ENCODE data around the gene IDUA. TPM values are rescaled to one million over a fixed set of nuclear protein-coding genes. Genes with fewer than 3 reads are reported as not detected.
"Not testable (repeated sequence)": the region's sequence is repeated elsewhere in the genome, so short reads cannot be mapped to it uniquely, and the experiment has no call there.

Gene IDUA
- total RNA-seq, 1 donor from 2014 or later, result 76.4 TPM

DNA sequence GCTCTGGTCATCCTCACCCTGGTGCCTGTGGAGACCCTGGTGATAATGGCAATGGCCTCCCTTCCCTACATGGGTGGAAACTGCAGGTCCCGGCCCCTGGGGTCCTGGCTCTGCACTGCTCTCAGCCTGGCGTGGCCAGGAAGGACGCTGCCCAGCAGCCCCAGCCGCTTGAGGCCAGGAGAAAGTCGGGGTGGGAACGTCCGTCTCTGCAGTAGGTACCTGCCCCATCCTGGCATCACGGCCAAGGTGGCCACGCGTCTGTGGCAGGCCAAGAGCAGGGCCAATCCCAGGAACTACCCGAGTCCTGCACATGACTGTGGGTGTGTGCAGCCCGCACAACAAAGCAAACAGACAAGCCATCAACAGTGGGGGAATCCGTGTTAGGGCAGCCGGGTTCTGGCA is 58.4 kb downstream of the IDUA start:
- no peak for DNase-seq (ENCODE audit: low spot score)

DNA sequence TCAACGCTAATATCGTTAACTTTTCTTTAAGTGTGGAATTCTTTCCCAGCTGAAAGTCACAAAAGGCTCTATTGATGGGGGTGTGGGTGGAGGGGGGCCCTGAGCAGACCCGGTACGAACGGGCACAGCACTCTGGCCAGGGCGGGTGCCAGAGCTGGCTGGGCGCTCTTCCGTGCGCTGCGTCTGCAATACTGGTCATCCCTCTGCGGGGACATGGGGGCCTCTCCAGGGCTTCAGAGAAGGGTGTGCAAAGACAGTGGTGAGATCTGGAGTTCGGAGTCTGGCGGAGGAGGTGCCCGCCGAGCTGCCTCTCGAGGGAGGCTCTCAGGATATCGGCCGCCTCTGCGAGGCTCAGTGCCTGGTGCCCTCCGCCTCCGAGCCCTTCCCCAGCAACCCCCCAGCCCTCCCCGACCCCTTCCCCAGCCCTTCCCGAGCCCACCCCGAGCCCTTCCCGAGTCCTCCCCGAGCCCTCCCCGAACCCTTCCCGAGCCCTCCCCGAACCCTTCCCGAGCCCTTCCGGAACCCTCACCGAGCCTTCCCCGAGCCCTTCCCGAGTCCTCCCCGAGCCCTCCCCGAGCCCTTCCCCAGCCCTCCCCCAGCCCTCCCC is 58.9 kb downstream of the IDUA start:
- DNase-seq (ENCODE audit: low spot score), result no peak

DNA sequence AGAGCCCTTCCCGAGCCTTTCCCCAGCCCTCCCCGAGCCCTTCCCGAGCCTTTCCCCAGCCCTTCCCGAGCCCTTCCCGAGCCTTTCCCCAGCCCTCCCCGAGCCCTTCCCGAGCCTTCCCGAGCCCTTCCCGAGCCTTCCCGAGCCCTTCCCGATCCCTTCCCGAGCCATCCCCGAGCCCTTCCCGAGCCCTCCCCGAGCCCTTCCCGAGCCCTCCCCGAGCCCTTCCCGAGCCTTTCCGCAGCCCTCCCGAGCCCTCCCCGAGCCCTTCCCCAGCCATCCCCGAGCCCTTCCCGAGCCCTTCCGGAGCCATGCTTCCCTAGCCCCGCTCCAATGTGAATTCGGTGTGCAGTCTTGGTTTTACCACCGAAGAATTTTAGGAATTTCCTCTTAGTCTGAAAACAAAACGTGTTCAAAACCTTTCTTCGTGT is 59.8 kb downstream of the IDUA start:
- peak; percentile 71 for DNase-seq (ENCODE audit: low spot score)

DNA sequence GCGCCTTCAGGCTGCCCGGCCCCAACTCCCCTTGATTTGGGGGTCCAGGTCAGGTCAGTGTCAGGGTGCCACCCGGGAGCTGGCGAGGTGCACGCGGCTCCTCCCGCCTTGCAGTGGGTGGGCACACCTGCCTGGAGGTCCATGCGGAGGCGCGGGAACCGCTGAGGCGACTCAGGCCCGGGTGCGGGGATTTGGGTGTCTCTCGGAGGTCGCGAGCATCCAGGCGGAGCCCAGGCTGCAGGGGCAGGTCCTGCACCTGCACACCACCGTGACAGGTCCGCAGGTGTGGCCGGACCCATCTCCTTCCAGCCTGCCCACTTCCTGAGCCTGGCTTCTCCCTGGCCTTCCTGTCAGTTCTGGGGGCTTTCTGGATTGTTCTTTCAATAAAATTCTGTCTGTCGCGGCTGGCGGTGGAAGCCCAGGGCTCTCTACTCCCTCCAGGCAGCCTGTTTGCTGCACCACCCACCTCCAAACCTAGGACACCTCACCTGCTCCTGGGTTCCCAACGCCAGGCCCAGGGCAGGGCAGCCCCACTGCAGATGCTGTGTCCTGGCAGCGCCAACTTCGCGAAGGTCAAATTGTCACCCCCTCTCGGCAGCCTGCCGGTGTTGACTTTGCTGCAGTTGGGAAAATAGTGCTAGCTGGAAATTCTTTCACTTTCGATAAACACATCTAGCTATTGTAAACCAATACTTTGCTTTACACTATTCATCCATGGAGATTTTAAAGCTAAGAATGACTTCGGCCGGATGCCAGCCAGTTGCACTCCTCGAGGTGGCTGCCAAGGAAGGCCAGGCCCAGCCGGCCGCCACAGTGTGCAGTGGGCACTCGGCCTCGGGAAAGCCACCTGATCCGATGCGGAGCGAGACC is 60.5 kb downstream of the IDUA start:
- peak; percentile 41 for DNase-seq (ENCODE audit: low spot score)

DNA sequence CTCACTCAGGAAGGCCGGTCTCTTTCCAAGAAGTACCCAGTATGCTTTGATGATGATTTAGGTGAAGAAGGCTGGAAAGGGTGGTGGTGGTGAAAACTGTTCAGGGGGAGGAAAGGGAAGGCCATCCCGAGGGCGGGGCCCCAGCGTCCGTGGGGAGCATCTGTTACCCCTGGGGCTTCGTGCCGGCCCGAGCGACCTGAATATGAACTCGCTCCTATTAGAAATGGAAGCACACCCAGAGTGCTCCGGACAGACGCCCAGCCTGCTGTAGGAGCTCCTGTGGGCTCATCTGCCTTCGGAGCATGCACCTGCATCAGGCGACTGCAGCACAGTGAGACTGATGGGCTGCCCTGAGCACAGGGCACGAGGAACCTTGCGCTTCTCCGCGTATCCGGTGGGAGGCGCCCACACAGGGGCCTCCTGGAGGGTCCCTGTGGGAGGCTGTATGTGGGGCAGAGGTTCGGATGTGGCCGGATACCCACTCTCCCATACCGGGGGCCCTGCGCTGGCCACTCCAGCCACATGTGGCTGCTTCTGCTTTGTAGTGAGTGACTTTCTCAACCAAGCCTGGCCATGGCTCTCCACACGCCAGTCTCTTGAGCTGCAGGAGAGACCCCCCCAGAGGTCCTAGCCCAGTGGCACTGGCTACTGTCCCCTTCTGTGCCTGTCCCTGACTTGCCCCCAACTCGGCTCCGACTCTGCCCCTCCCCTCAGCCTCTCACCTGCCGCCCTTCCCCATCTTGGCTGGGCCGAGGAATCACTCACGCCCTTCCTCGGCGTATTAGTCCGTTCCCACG is 61.3 kb downstream of the IDUA start:
- DNase-seq (ENCODE audit: low spot score), result no peak

DNA sequence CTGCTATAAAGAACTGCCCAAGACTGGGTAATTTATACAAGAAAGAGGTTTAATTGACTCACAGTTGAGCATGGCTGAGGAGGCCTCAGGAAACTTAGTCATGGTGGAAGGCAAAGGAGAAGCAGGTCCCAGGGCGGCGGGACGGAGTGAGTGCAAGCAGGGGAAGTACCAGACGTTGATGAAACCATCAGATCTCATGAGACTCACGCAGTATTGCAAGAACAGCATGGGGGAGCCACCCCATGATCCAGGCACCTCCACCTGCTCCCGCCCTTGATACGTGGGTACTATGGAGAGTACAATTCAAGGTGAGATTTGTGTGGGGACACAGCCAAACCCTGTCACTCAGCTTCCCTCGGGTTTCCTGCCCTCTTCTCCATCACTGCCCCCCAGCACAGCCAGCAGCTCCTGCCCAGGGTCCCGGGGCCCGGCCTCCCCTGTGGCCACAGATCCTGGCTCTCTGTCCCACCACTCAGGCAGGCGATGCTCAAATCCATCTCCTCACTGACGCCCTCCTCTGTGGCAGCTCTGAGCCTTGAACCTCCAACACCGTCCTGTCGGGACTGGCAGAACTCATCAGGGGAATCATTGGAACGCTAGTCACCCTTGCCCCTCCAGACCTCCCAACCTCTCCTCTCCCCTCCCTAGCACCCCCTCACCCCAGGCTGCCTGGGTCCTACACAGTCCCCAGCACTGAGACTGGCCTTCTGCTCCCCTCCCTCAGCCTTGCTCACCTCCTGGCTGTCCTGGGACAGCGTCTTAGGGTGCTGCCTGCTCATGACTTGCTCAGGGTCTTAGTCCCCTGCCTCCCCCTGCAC is 62.1 kb downstream of the IDUA start:
- peak; percentile 38 for DNase-seq (ENCODE audit: low spot score)

DNA sequence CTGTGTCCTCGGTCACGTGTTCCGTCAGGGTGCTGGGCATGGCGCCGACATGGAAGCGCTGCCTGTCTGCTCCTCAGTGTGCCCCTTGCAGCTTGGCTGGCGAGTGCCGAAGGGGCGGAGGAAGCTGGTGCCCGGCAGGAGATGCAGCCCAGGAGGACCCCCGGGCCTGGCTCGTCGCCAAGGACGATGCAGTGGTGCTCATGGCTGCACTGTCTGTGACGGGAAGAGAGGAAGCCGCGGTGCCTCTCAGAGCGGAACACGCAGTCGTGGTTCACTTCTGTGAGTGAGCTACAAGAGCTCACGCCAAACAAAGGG is 62.7 kb downstream of the IDUA start:
- no peak for DNase-seq (ENCODE audit: low spot score)

DNA sequence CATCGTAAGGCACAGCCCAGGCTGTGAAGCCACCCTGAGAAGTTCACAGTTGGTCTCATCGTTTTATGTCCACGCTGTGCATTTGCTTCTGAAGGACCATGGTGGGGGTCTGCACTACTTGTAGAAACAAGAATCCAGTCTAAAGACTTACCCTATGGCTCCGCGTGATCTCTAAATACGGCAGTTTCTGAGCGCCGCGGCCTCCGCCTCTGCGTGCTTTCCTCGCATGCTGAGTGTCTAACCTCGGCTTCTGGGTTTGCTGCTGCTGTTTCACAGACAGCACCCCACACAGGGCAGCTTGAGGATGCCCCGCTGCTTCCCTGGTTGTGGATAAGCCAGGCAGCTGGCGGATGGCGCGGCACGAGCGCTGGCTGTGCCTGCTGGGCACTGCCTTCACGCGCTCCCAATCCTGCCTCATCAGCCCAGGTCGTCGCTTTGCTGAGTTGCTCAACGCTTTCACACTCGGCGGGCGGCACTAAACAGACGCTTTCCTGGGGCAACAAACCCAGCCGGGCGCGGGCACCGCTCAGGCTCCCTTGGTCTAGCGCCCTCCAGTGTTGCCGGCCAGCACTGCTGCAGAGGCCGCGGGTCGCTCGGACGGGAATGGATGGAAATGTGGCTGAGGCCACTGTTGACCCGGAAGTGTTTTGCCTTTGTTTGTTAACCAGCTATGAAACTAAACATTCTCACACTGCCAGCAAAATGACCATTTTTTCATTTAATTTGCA is 63.8 kb downstream of the IDUA start:
- DNase-seq (ENCODE audit: low spot score), result no peak

DNA sequence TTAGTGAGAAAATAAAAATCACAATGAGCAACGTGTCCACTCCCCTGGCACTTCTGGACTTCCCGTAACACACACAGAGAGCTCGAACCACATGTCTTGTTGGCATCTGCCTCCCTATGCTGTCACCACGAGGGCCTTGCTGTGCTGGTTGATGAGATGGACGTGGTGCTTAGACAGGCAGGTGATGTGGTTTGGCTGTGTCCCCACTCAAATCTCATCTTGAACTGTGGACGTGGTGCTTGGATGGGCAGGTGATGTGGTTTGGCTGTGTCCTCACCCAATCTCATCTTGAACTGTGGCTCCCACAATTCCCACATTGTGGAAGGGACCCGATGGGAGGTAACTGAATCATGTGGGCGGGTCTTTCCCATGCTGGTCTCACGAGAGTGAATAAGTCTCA is 64.6 kb downstream of the IDUA start:
- no peak for DNase-seq (ENCODE audit: low spot score)

DNA sequence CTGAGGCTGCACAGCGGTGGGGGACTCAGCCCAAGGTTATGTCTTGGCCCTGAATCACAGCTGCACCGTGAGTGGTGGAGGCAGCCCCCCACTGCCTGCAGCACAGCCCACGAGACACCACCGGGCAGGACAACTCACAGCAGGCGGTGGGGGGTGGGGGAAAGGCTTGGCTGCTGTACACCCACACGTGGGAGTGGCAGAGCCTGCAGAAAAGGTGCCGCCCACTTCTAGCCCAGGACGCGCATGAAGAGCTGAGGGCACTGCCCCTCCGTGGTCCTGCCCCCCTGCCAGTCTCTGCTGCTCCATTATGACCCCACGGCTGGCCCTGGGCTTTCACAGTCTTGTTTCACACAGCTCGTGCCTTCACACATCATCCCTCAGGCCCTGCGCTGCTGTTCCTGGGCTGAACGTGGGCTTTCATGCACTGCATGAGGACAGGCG is 65.4 kb downstream of the IDUA start:
- no peak for DNase-seq (ENCODE audit: low spot score)

DNA sequence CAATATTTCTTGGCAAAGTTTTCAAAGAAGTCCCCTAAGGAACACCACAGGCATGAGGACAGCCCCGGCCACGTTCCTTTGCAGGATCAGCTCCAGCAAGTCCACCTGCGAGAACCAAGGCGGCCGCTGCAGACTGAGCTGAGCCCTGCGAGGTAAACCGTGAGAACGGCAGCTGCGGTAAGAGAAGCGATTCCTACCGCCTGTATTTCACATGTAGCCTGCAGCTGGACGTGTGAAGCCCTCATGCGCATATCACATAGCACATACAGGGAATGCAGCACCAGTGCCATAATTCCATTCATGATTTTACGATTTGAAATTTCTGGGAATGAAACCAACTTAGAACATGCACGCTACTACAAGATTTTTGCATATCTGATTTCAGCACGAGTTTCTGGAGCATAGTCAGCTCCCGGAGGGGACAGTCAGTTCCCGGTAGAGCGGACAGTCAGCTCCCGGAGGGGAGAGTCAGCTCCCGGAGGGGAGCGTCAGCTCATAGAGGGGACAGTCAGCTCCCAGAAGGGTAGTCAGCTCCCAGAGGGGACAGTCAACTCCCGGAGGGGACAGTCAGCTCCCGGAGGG is 66.3 kb downstream of the IDUA start:
- DNase-seq (ENCODE audit: low spot score), result peak; percentile 51

DNA sequence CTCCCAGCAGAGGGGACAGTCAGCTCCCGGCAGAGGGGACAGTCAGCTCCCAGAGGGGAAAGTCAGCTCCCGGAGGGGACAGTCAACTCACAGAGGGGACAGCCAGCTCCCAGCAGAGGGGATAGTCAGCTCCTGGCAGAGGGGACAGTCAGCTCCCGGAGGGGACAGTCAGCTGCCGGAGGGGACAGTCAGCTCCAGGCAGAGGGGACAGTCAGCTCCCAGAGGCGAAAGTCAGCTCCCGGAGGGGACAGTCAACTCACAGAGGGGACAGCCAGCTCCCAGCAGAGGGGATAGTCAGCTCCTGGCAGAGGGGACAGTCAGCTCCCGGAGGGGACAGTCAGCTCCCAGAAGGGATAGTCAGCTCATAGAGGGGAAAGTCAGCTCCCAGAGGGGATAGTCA is 67.0 kb downstream of the IDUA start:
- not testable (repeated sequence) for DNase-seq (ENCODE audit: low spot score)

Other genes starting within 250 kb of the IDUA start
- 6.7 TPM for gene CPLX1, start 160.9 kb upstream of the IDUA start, total RNA-seq
- gene GAK, start 54.7 kb upstream of the IDUA start, total RNA-seq, result 150 TPM
- gene TMEM175, start 54.6 kb upstream of the IDUA start, total RNA-seq, result 39.1 TPM
- gene DGKQ, start 13.5 kb upstream of the IDUA start, total RNA-seq, result 17.0 TPM
- 0.18 TPM for gene SLC26A1, start 6.4 kb downstream of the IDUA start, total RNA-seq
- gene FGFRL1, start 24.6 kb downstream of the IDUA start, total RNA-seq, result 13.0 TPM
- gene RNF212, start 126.5 kb downstream of the IDUA start, total RNA-seq, result 5.1 TPM
- gene SPON2, start 185.5 kb downstream of the IDUA start, total RNA-seq, result 36.6 TPM

All from ureter (tissue), 1 donor.